H9 (cell line): ENCODE results near the gene ADSS1. TPM values are rescaled to one million over a fixed set of nuclear protein-coding genes. Genes with fewer than 3 reads are reported as not detected.

ENCODE experiments used
- DNase-seq: peaks from one replicate; pipeline ENCODE4 v3.0.0-alpha.2; 2017
- H2AFZ ChIP-seq: one replicate; pipeline ENCODE4 v1.6.1; 2013; ENCODE audit warnings: mild to moderate bottlenecking, low read length, control low read depth, moderate library complexity
- H2AK5ac ChIP-seq: 2 replicates; pipeline ENCODE4 v1.6.1; 2013; ENCODE audit warnings: low read length, control low read depth, mixed read lengths; ENCODE audit not compliant: insufficient read length
- H2BK120ac ChIP-seq: one replicate; pipeline ENCODE4 v1.6.1; 2013; ENCODE audit warnings: low read depth, mild to moderate bottlenecking, low read length, control low read depth, inconsistent platforms; ENCODE audit not compliant: poor library complexity, severe bottlenecking
- H2BK12ac ChIP-seq: 2 replicates; pipeline ENCODE4 v1.6.1; 2013; ENCODE audit warnings: low read length, control low read depth, mixed read lengths, low read depth; ENCODE audit not compliant: insufficient read length
- H2BK15ac ChIP-seq: 2 replicates; pipeline ENCODE4 v1.6.1; 2013; ENCODE audit warnings: low read depth, low read length, control low read depth
- H2BK20ac ChIP-seq: one replicate; pipeline ENCODE4 v1.6.1; 2013; ENCODE audit warnings: low read depth, mild to moderate bottlenecking, low read length, control low read depth, inconsistent platforms; ENCODE audit not compliant: poor library complexity, severe bottlenecking
- H2BK5ac ChIP-seq: 2 replicates; pipeline ENCODE4 v1.6.1; 2013; ENCODE audit warnings: low read length, control low read depth, mixed read lengths; ENCODE audit not compliant: insufficient read length
- H3K14ac ChIP-seq: 2 replicates; pipeline ENCODE4 v1.6.1; 2013; ENCODE audit warnings: low read length, control low read depth; ENCODE audit not compliant: insufficient read depth
- H3K18ac ChIP-seq: 2 replicates; pipeline ENCODE4 v1.6.1; 2013; ENCODE audit warnings: low read depth, mild to moderate bottlenecking, mixed read lengths, low read length, control low read depth; ENCODE audit not compliant: insufficient read length
- H3K23ac ChIP-seq: 2 replicates; pipeline ENCODE4 v1.6.1; 2013; ENCODE audit warnings: low read length, control low read depth, mixed read lengths, low read depth; ENCODE audit not compliant: insufficient read length
- H3K23me2 ChIP-seq: 2 replicates; pipeline ENCODE4 v1.6.1; 2013; ENCODE audit warnings: low read depth, mild to moderate bottlenecking, mixed read lengths, low read length, control low read depth; ENCODE audit not compliant: insufficient read length, poor library complexity, severe bottlenecking
- H3K27ac ChIP-seq: 2 replicates; pipeline ENCODE4 v1.5.1; 2013; ENCODE audit warnings: low read length, control low read depth, mixed read lengths, low read depth; ENCODE audit not compliant: insufficient read length
- H3K27me3 ChIP-seq: 2 replicates; pipeline ENCODE4 v1.6.1; 2013; ENCODE audit warnings: low read length, control low read depth, inconsistent platforms; ENCODE audit not compliant: insufficient read depth
- H3K4ac ChIP-seq: 2 replicates; pipeline ENCODE4 v1.6.1; 2013; ENCODE audit warnings: low read depth, mild to moderate bottlenecking, control low read depth, inconsistent platforms, low read length, moderate library complexity
- H3K4me1 ChIP-seq: 2 replicates; pipeline ENCODE4 v1.6.1; 2013; ENCODE audit warnings: low read length, control low read depth, inconsistent platforms; ENCODE audit not compliant: insufficient read depth
- H3K4me2 ChIP-seq: 2 replicates; pipeline ENCODE4 v1.6.1; 2013; ENCODE audit warnings: low read length, control low read depth, mixed read lengths; ENCODE audit not compliant: insufficient read length, insufficient read depth
- H3K56ac ChIP-seq: 2 replicates; pipeline ENCODE4 v1.6.1; 2013; ENCODE audit warnings: low read depth, mild to moderate bottlenecking, mixed read lengths, low read length, control low read depth; ENCODE audit not compliant: insufficient read length
- H3K79me1 ChIP-seq: 2 replicates; pipeline ENCODE4 v1.6.1; 2013; ENCODE audit warnings: low read depth, mild to moderate bottlenecking, moderate library complexity, low read length, control low read depth, inconsistent platforms; ENCODE audit not compliant: insufficient read depth, poor library complexity, severe bottlenecking
- H3K79me2 ChIP-seq: 2 replicates; pipeline ENCODE4 v1.6.1; 2013; ENCODE audit warnings: low read length, control low read depth, inconsistent platforms; ENCODE audit not compliant: insufficient read depth
- H3K9ac ChIP-seq: 2 replicates; pipeline ENCODE4 v1.6.1; 2013; ENCODE audit warnings: low read length, control low read depth, mixed read lengths; ENCODE audit not compliant: insufficient read length; ENCODE audit errors: extremely low read depth
- H3K9me3 ChIP-seq: one replicate; pipeline ENCODE4 v1.6.1; 2013; ENCODE audit warnings: low read depth, low read length, inconsistent platforms; ENCODE audit not compliant: control insufficient read depth
- H3T11ph ChIP-seq: one replicate; pipeline ENCODE4 v1.6.1; 2013; ENCODE audit warnings: mild to moderate bottlenecking, low read length, control low read depth, inconsistent platforms
- H4K20me1 ChIP-seq: one replicate; pipeline ENCODE4 v1.6.1; 2013; ENCODE audit not compliant: control insufficient read depth, insufficient read length, insufficient read depth
- H4K5ac ChIP-seq: 2 replicates; pipeline ENCODE4 v1.6.1; 2013; ENCODE audit warnings: low read depth, mild to moderate bottlenecking, mixed read lengths, low read length, control low read depth; ENCODE audit not compliant: insufficient read length
- H4K8ac ChIP-seq: replicated peaks from 2 replicates; pipeline ENCODE4 v1.6.1; 2013; ENCODE audit warnings: low read length, control low read depth, mixed read lengths, low read depth; ENCODE audit not compliant: insufficient read length
- H4K91ac ChIP-seq: 2 replicates; pipeline ENCODE4 v1.6.1; 2013; ENCODE audit warnings: low read depth, mild to moderate bottlenecking, moderate library complexity, mixed read lengths, low read length, control low read depth; ENCODE audit not compliant: insufficient read length
- H3K27ac Mint-ChIP-seq, 3 experiments: 2 replicates in 2 of 3; 3 replicates in 1 of 3; pipeline ENCODE4 v1.8.0; 2020 to 2021; ENCODE audit warnings: mixed read lengths in 3 of 3, mild to moderate bottlenecking in 1 of 3, moderate library complexity in 1 of 3
- H3K27me3 Mint-ChIP-seq: 2 replicates; pipeline ENCODE4 v1.8.0; 2021; ENCODE audit warnings: low read depth, mild to moderate bottlenecking, moderate library complexity, mixed read lengths
- H3K36me3 Mint-ChIP-seq, 3 experiments: 2 replicates in 2 of 3; 3 replicates in 1 of 3; pipeline ENCODE4 v1.8.0; 2020 to 2021; ENCODE audit warnings: low read depth in 3 of 3, mixed read lengths in 3 of 3; ENCODE audit not compliant: insufficient read depth in 1 of 3
- H3K4me1 Mint-ChIP-seq, 2 experiments: 2 replicates each; pipeline ENCODE4 v1.8.0; 2020; ENCODE audit warnings: mixed read lengths in 2 of 2
- H3K4me3 Mint-ChIP-seq, 2 experiments: 2 replicates in 1 of 2; 3 replicates in 1 of 2; pipeline ENCODE4 v1.8.0; 2020 to 2021; ENCODE audit warnings: mild to moderate bottlenecking in 2 of 2, mixed read lengths in 2 of 2, moderate library complexity in 1 of 2
- H3K9me3 Mint-ChIP-seq, 2 experiments: 2 replicates in 1 of 2; 3 replicates in 1 of 2; pipeline ENCODE4 v1.8.0; 2020; ENCODE audit warnings: mild to moderate bottlenecking in 2 of 2, mixed read lengths in 2 of 2, moderate library complexity in 1 of 2
- WGBS: extraction: QIAGEN DNeasy Blood & Tissue Kit; methylation state at CpG from one replicate; pipeline ENCODE4 v1.1.7; 2013; ENCODE audit warnings: missing lambda C conversion rate, low lambda C conversion rate, mixed read lengths; ENCODE audit not compliant: insufficient read length; ENCODE audit errors: extremely low coverage; 5-methylcytosine and 5-hydroxymethylcytosine counted together
- total RNA-seq: library from RNA; stranded (reverse); gene quantifications from 2 replicates; pipeline ENCODE4 v1.2.1, GENCODE V29; 2021
- TF ChIP-seq, protein P1 (sequence below): fragments of 200-600 bp; sonication (generic); conservative IDR thresholded peaks from 3 replicates; pipeline ENCODE4 v1.8.0; 2021; ENCODE audit warnings: antibody characterized with exemption, mild to moderate bottlenecking

ADSS1 gene
- total RNA-seq, 1 experiment from 2014 or later, result 8.5 TPM

DNA sequence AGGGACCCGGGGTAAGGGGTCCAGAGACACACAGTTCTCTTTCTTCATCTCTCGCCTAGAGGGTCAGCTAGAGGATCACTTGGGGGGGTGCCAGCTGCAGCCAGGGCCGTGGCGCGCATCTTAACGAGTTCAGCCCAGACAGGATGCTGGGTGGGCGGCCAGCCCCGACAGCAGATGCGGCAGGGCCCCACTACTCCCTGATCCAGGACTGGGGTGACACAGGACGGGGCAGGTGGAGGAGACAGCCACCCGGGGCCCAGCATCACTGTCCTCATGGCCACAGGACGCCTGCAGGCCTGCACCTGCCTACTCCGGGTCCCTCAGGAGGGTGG, 58.7 kb downstream of the ADSS1 start:
- H3K4me1 Mint-ChIP-seq, result no peaks in the 10 kb centered on the region
- no peaks in the 10 kb centered on the region for H3K4me1 ChIP-seq
- no peak overlapping the region for H2BK5ac ChIP-seq
- H3K79me1 ChIP-seq, result no peaks in the 10 kb centered on the region
- no CpG with 5 or more reads among the region's 13 CpGs for WGBS
- no peaks in the 10 kb centered on the region for H3K9me3 ChIP-seq
- H2BK15ac ChIP-seq, result no peak overlapping the region
- no peak overlapping the region for H2AK5ac ChIP-seq
- H2BK20ac ChIP-seq, result no peak overlapping the region
- H4K20me1 ChIP-seq, result no peaks in the 10 kb centered on the region
- no peak overlapping the region for H4K8ac ChIP-seq
- H3K4me3 Mint-ChIP-seq, result no peak overlapping the region
- H2BK12ac ChIP-seq, result no peak overlapping the region
- no peak overlapping the region for H3K56ac ChIP-seq
- H3K23ac ChIP-seq, result no peak overlapping the region
- H3K14ac ChIP-seq, result no peak overlapping the region
- H3T11ph ChIP-seq, result no peak overlapping the region
- H3K27ac Mint-ChIP-seq, result no peak overlapping the region
- H3K79me2 ChIP-seq, result no peaks in the 10 kb centered on the region
- no peaks in the 10 kb centered on the region for H3K27me3 ChIP-seq
- no peak overlapping the region for H4K5ac ChIP-seq
- no peaks in the 10 kb centered on the region for H3K23me2 ChIP-seq
- H3K9me3 Mint-ChIP-seq, result no peaks in the 10 kb centered on the region
- TF ChIP-seq, protein P1, sequence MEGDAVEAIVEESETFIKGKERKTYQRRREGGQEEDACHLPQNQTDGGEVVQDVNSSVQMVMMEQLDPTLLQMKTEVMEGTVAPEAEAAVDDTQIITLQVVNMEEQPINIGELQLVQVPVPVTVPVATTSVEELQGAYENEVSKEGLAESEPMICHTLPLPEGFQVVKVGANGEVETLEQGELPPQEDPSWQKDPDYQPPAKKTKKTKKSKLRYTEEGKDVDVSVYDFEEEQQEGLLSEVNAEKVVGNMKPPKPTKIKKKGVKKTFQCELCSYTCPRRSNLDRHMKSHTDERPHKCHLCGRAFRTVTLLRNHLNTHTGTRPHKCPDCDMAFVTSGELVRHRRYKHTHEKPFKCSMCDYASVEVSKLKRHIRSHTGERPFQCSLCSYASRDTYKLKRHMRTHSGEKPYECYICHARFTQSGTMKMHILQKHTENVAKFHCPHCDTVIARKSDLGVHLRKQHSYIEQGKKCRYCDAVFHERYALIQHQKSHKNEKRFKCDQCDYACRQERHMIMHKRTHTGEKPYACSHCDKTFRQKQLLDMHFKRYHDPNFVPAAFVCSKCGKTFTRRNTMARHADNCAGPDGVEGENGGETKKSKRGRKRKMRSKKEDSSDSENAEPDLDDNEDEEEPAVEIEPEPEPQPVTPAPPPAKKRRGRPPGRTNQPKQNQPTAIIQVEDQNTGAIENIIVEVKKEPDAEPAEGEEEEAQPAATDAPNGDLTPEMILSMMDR, result no peak
- no peak overlapping the region for H3K9ac ChIP-seq
- no peak overlapping the region for H3K4me2 ChIP-seq
- no peak overlapping the region for H2BK120ac ChIP-seq
- no peak for DNase-seq
- H3K18ac ChIP-seq, result no peak overlapping the region
- H3K27ac ChIP-seq, result no peak overlapping the region
- no peak overlapping the region for H3K4ac ChIP-seq
- H3K27me3 Mint-ChIP-seq, result no peaks in the 10 kb centered on the region
- H3K36me3 Mint-ChIP-seq, result peaks cover 0 to 6% (median 0%) of the 10 kb centered on the region in 3 experiments; a peak in 2 of 7 replicates
- H4K91ac ChIP-seq, result no peak overlapping the region
- H2AFZ ChIP-seq, result no peak overlapping the region
